NCI-H2029 (cell line): Measurements from ENCODE around the gene PPARG.
"Not testable (repeated sequence)": the region's sequence is repeated elsewhere in the genome, so short reads cannot be mapped to it uniquely, and the experiment has no call there.

Experiments
- DNase-seq: peaks from one replicate; lab custom pipeline; 2025; lab: John Stamatoyannopoulos, UW

The PPARG gene

DNA sequence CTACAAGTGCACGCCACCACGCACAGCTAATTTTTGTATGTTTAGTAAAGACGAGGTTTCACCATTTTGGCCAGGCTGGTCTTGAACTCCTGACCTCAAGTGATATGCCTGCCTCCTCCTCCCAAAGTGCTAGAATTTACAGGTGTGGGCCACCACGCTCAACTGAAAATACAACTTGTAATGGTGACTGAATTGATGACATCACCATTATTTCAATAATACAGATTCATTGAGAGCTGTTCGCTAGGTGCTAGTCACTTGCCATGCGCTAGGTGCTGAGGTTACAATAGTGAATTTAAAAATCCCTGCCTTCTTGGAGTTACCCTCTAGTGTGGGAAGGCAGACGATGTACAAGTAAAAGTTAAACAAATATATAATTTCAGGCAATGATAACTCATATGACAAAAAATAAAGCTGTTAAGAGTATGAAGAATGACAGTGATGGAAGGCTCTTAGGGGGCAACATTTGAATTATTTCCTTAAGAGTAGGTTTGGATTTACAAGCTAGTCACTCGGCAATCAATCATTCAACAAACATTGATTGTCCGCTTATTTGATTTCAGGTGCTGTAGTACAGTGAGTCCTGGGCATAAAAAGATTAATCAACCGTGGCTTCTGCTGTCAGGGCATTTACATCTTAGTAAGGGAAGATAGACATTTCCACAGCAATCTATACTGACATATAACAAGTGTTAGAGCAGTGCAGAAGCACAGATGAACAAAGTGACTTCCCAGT, 9.1 kb upstream of the PPARG start:
- DNase-seq, result no peak

DNA sequence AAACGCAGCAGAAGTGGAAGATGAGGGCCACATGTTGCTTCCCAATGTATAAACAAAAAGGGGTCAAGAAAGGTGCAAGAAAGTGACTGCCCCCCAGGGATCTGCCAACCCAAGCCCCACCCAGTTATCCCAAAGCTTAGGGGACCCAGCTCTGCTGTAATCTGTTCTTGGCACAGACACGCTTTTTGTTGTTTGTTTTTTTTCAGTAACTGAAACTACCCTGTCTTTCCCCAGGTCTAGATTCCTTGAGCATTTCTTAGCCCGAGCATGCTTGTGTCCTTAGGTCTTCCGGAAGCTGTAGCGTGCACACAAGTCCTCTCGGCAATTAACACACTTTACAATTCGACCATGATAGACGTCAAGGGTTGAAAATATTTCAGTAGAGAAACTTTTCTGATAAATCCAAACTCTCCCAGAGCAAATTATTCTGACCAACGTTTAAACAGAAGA, 8.5 kb upstream of the PPARG start:
- no peak for DNase-seq

DNA sequence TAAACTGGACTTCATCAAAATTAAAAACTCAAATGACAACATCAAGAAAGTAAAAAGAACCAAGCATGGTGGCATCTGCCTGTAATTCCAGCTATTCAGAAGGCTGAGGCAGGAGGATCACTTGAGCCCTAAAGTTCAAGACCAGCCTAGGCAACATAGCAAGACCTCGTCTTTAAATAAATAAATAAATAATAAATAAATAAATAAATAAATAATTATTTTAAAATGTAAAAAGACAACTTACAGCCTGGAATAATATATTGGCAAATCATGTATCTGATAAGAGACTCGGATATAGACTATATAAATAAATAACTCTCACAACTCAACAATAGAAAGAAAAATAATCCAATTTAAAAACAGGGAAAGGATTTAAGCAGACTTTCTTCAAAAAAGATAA, 4.3 kb upstream of the PPARG start:
- DNase-seq, result no peak

GRCh38 chr3:12285003-12285555, 3.8 kb upstream of the PPARG start:
- DNase-seq, result no peak

DNA sequence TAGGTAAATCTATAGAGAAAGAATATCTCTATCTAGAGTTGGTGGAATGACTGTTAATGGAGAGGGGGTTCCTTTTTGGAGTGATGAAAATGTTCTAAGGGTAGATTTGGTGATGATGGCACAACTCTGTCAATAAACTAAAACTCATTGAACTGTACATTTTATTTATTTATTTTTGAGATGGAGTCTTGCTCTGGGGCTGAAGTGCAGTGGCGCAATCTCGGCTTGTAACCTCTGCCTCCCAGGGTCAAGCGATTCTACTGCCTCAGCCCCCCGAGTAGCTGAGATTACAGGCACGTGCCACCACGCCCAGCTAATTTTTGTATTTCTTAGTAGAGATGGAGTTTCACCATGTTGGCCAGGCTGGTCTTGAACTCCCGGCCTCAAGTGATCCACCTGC, 3.1 kb upstream of the PPARG start:
- not testable (repeated sequence) for DNase-seq

GRCh38 chr3:12286504-12286903, 2.4 kb upstream of the PPARG start:
- no peak for DNase-seq

DNA sequence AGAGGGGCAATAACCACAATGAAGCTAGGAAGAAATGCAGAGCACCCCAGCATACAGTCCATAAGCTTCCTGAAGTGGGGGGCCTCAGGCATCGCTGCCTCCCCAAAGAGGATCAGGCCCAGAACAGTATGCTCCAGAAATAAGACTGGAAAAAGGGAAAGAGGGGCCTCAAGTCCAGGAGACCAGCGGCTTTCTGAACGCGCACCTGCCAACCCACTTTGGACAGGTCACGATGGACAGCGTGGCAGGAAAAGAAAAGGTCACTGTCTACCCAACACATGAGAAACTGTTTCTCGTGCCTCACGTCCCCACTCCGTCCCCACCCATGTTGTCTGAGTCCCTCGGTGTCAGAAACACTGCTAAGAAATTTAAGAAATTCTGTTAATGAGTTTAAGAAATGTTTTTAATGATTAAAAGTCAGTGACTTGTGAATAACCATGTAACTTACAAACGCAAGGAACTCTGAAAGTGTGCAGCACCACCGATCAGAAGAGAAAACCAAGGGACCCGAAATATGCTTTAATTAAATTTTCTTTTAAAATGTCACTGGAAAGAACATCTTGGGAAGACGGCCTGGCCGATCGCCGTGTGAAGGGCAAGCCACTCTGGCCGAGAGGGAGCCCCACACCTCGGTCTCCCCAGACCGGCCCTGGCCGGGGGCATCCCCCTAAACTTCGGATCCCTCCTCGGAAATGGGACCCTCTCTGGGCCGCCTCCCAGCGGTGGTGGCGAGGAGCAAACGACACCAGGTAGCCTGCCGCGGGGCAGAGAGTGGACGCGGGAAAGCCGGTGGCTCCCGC, 1.7 kb upstream of the PPARG start:
- DNase-seq, result no peak

- peak; percentile 13 for DNase-seq
These were observed 1.1 kb upstream of the PPARG start for GRCh38 chr3:12287727-12288181.

DNA sequence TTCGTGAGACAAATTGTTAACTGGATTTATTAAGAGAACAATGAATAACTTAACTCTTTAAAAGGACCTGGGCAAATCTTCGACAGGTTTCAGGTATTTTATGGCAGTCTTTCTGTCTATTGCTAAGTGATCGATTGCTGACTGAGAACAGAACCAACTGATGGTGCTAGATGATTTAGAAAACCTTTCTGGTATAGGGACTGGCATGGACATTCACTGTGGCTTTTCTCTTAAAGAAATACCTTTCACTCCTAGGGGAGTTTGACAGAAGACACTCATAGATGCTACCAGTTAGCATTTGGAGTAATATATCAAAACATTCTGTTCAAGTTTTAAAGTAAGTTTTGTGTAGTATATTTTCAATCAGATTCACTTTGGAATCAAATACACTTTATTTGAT, 654 bp downstream of the PPARG start:
- DNase-seq, result no peak

- DNase-seq, result no peak
These were observed 3.9 kb downstream of the PPARG start for GRCh38 chr3:12292770-12293169.

DNA sequence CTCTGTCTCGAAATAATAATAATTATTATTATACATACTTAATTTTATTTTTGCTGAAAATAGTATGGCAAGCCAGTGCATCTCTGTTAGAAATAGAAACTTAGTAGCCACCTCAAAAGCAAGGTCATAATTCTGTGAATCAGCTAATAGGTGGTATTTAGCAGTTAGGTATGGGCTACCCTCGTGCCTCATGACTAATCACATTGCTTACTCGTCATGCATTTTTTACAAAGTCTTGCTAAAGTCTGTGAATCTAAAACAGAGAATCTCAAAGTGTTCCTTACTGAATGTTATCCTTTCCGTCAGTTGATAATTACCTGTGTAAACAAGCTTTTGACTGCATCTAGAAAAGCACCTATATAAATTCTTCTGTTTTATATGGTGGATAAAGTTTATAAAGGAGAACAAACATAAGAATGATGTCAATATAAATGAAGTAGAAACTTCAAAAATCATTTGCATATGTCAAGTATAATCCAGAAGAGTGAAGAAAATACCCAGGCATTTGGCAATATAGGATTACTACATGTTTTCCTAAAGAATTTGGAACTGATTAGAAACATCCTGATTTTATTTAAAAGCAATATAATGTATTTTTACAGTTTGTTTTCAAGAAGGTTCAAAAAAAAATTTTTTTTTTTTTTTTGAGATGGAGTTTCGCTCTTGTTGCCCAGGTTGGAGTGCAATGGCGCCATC, 6.2 kb downstream of the PPARG start:
- no peak for DNase-seq

DNA sequence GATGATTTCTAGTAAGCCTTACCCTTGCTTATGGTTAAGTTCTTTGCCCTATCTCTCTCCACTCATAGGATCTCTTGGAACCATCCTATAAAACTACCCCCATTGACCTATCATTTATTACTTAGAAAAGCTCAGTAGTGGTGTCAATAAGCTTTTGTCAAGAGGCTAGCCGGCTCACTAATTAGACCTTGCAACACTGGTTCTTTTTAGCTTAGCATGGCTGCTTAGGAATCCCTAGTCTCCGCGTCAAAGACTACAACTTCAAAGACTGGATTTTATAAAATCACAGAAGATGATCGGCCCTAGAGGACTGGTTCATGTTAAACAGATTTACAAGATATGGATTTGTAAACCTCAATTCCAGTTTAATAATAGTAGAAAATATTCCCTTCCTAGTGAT, 7.6 kb downstream of the PPARG start:
- DNase-seq, result no peak

GRCh38 chr3:12299026-12299425, 10.2 kb downstream of the PPARG start:
- DNase-seq, result no peak

GRCh38 chr3:12300137-12300536, 11.3 kb downstream of the PPARG start:
- no peak for DNase-seq

GRCh38 chr3:12301031-12301430, 12.2 kb downstream of the PPARG start:
- DNase-seq, result no peak

DNA sequence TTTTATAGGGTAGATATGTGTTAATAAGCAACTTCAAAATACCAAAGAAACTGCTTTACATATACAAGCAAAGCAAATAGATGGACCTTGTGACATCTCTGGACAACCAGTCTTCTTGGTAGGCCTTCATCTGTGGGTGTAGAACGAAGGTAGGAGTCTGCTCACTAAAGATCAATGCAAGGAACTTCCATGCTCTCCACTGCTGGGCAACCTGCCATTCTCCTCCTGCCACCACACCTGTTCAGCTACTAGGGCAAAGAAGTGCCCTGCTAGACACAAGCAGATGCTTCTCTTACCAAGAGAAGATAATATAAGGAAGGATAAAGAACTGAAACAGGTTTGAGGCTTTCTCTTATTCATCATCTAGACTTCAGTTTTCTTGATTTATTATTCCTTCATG, 12.6 kb downstream of the PPARG start:
- DNase-seq, result no peak

DNA sequence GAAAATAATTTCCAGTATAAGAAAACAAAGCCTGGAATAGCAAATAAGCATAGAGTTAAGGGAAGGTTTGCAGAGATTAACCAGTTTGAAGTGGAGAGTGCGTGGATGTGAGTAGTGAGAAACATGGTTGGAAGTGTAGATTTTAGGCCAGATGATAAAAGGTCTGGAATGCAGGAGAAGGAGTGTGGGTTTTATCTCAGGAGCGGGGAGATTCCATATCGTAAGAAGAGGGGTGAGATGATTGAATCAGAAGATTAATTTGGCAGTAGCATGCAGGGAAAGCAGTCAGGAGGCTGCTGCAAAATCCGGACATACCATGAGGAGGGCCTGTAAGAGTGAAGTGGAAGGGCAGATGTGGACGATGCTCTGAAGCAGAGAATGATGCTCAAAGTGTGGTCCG, 13.7 kb downstream of the PPARG start:
- DNase-seq, result no peak

DNA sequence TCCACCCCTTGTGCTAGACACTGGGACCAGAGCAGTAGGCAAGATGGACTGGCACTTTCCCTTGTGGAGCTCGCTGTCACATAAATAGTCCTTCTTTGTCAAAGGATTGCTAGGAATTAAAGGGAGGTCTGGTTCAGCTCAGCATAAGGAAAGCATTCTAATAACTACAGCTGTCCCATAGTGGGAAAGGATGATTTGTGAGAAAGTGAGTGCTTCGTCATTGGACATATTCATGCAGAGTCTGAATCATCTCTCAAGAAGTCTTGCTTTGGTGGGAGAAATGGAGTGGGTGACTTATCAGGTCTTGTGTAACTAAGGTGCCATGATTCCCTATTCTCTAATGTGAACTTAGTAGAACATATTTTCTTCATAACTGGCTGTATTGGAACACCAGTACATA, 14.7 kb downstream of the PPARG start:
- DNase-seq, result no peak

- no peak for DNase-seq
These were observed 15.1 kb downstream of the PPARG start for GRCh38 chr3:12303993-12304392.

DNA sequence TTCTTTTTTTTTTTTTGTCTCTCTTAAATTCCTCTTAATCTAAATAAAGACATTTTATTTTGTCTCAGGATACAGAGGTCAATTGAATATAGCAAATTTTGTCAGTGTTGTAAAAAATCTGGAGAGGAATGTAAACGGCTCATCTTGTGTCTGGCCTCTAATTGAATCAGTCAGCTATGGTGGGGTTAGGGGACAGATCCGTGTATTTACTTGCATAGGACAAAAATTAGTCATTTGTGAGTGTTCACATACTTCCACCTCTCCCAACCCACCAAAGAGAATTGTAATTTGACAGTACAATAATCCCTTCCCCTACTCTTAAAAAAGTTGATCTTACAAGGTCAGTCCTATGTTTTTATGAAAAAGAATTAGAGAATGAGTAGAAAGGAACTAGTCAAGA, 18.3 kb downstream of the PPARG start:
- DNase-seq, result no peak

DNA sequence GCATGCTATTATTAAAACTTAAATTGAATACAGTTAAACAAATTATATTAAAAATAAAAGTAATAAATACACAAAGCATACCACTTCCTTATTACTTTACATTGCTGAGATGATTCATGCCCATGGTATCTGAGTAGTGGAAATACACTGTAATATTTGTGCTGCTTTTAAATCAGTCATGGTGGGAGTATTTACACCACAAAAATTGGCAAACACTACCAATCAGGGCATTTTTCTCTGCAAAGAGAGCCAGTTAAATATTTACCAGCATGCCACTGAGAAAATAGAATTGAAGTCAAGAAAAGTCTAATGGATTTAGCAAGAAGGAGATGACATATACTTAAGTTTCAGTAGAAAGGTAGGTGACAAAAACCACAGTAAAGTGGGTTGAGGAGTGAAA, 19.6 kb downstream of the PPARG start:
- DNase-seq, result no peak

GRCh38 chr3:12309716-12310115, 20.8 kb downstream of the PPARG start:
- DNase-seq, result no peak

DNA sequence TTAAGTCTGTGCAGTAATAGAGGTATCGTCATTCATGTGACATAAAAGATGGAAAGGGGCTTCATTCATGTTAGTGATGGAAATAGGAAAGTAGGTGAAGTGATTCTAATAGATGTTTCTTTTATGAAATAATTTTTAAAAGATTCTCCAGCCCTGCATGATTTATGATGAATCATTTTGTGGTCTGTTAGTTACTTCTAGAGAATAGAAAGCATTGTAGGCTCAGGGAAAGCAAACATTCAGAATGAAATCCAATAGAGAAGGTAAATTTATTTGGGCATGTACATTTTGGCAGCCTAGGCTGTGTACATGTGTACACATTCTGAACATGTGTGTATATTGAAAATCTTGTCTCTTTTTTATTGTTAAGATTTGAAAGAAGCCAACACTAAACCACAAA, 23.1 kb downstream of the PPARG start:
- DNase-seq, result no peak
